ENCODE measurements around the gene B3GNT3. TPM values are rescaled to one million over a fixed set of nuclear protein-coding genes. Genes with fewer than 3 reads are reported as not detected.

Gene B3GNT3, protein sequence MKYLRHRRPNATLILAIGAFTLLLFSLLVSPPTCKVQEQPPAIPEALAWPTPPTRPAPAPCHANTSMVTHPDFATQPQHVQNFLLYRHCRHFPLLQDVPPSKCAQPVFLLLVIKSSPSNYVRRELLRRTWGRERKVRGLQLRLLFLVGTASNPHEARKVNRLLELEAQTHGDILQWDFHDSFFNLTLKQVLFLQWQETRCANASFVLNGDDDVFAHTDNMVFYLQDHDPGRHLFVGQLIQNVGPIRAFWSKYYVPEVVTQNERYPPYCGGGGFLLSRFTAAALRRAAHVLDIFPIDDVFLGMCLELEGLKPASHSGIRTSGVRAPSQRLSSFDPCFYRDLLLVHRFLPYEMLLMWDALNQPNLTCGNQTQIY
- under 1 TPM; 0.33 to 0.84 (median 0.62) TPM for total RNA-seq

DNA sequence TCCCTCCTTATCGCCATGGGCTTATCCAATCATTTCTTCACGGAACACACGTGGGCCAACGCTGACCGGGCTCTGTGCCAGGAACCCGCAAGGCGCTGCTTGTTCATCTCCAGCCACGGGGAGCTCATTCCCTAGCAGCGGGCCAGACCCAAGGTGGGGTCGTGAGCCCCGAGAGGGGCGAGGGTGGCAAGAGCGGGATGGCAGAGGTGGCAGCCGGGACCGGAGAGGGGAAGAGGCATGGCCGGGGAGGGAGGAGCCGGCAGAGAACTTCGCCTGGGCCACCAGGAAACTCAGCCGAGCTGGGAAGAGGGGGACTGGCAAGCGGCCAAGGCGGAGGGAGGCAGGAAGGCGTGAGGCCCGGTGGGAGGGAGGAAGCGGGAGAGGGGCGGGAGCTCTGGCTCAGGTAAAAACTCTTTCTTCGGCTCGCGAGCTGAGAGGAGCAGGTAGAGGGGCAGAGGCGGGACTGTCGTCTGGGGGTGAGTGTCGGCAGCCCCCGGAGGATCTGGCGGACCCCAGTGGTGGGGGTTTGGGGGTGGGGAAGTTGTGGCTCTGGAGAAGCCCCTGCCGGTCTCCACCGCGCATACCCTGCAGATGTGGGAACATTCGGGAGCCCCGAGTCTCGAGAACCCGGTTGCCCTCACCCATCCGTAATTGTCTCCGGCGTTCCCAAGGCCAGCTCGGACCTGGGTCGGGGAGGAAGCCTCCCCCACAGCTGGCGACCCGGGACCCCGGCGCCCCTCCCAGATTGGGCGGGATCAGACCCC is at the start of gene B3GNT3:
B3GNT3 (plus strand) TSS at position 408 of the 764 bp plus-strand sequence. CDS start 12,670 bp downstream, outside the sequence.
- peak within 1 kb of the TSS in 2 of 4 donors; percentile 5 to 40 for H3K4me3 ChIP-seq
- intact Hi-C loops (cut with DNase I): no loop called here
- WGBS: 5% methylated on average over 45 of the region's 50 CpGs
- DNase-seq (ENCODE audit: extremely low spot score): no peak
- no peaks in the 10 kb centered on the region for H3K36me3 ChIP-seq
- TF ChIP-seq POLR2A (IDR thresholded peaks at IDR 0.05; ENCODE audit: low read depth) (no peak), POLR2AphosphoS5 (IDR thresholded peaks at IDR 0.05) (no peak), EP300 (IDR thresholded peaks at IDR 0.05) (no peak)
- TF ChIP-seq, protein P1, sequence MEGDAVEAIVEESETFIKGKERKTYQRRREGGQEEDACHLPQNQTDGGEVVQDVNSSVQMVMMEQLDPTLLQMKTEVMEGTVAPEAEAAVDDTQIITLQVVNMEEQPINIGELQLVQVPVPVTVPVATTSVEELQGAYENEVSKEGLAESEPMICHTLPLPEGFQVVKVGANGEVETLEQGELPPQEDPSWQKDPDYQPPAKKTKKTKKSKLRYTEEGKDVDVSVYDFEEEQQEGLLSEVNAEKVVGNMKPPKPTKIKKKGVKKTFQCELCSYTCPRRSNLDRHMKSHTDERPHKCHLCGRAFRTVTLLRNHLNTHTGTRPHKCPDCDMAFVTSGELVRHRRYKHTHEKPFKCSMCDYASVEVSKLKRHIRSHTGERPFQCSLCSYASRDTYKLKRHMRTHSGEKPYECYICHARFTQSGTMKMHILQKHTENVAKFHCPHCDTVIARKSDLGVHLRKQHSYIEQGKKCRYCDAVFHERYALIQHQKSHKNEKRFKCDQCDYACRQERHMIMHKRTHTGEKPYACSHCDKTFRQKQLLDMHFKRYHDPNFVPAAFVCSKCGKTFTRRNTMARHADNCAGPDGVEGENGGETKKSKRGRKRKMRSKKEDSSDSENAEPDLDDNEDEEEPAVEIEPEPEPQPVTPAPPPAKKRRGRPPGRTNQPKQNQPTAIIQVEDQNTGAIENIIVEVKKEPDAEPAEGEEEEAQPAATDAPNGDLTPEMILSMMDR (IDR thresholded peaks at IDR 0.05): no peak
- H3K9me3 ChIP-seq: no peaks in the 10 kb centered on the region
- peaks cover 0 to 10% (median 7%) of the 10 kb centered on the region in 4 donors for H3K4me1 ChIP-seq
- H3K27me3 ChIP-seq: peaks cover 3 to 74% (median 25%) of the 10 kb centered on the region in 4 donors
- H3K27ac ChIP-seq (replicated peaks in 1 of 4): no peak within 1 kb of the TSS

DNA sequence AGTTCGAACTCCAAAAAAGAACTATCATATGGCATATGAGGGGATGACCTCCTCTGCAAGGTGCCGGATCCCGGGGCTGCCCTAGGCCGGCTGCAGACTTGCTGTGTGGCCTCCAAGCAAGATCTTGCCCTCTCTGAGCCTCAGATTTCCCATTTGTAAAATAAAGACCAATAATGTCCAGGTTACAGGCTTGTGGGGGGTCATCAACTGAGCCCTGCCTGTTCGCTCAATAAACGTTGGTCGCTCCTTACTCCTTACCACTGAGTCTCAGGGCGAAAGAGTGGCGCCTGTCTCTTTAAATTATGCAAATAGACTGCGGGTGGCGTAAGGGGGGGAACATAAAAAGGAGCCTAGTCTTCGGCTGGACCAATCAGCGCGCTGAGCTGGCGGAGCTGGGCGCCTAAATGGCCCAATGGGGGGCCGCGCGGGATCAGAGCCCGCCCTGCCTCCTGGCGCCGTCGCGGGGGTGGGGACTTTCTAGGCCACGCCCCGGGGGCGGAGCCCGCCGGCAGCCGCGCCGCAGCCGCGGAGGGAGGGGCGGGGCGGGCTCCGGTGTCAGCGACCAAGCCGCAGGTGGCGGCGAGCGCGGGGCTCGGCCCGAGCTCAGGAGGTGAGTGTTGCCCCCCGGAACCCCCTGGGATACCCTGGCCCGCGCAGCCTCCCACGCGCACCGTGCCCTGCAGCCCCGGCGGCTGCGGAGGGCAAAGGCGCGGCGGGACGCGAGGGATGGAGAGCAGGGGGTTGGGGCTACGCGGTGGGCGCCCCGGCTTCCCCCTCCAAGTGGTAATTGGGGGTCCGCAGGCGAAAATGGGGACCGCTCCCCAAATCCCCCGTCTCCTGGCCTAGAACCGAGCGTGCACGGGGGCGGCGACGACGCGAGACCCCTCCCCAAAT is 47.5 kb upstream of the B3GNT3 start:
- peak overlapping the region; percentile 50 to 64 (median 54) for H3K4me3 ChIP-seq
- H3K36me3 ChIP-seq: no peaks in the 10 kb centered on the region
- WGBS: 15% methylated on average over 26 of the region's 75 CpGs
- H3K27ac ChIP-seq (replicated peaks in 1 of 4): no peak overlapping the region
- intact Hi-C loops (cut with DNase I): no loop called here
- no peaks in the 10 kb centered on the region for H3K27me3 ChIP-seq
- no peaks in the 10 kb centered on the region for H3K9me3 ChIP-seq
- H3K4me1 ChIP-seq: peaks cover 11 to 19% (median 15%) of the 10 kb centered on the region in 4 donors
- peak; percentile 97 for DNase-seq (ENCODE audit: extremely low spot score)
- TF ChIP-seq EP300 (IDR thresholded peaks at IDR 0.05) (no peak), POLR2AphosphoS5 (IDR thresholded peaks at IDR 0.05) (peak in 1 of 2 donors; percentile 53), POLR2A (IDR thresholded peaks at IDR 0.05; ENCODE audit: low read depth) (no peak)
- TF ChIP-seq, protein P1 (IDR thresholded peaks at IDR 0.05): peak in 1 of 3 experiments; percentile 28

DNA sequence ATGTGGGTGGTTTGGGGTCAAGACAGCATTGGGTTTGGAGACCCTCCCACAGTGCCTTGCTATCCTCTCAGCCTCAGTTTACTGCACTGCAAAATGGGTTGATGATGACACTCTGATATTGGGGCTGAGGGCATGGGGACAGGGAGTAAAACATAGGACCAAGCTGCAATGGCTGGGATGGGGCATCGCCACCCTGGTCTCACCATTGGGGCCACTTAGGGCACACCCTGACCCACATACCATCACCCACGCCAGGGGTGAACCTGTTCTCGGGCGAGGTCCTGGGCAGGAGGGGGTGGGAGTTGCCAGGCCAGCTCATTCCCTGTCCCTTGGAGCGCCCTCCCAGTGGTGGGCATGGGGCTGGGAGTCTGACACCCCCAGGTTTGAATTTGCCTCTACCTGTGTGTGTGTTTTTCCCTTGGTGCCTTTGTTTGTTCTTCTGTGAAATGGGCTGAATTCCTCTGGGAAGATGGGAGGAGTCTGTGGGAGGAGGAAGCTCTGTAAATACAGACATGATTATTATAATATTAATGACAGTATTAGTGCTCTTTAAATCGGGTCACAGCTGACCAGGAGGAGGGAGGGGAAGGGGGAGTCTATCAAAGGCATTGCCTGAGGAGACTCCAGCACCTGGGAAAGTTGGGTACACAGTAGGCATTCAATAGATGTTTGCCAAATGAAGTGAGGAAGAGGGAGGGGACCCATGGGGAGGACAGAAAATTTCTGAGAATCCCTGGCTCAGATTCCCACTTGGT is 45.9 kb upstream of the B3GNT3 start:
- peaks cover 11 to 19% (median 15%) of the 10 kb centered on the region in 4 donors for H3K4me1 ChIP-seq
- TF ChIP-seq EP300 (IDR thresholded peaks at IDR 0.05) (no peak), POLR2AphosphoS5 (IDR thresholded peaks at IDR 0.05) (no peak), POLR2A (IDR thresholded peaks at IDR 0.05; ENCODE audit: low read depth) (no peak)
- TF ChIP-seq, protein P1 (IDR thresholded peaks at IDR 0.05): no peak
- DNase-seq (ENCODE audit: extremely low spot score): no peak
- 77% methylated on average over 5 of the region's 6 CpGs for WGBS
- H3K27ac ChIP-seq (replicated peaks in 1 of 4): no peak overlapping the region
- intact Hi-C loops (cut with DNase I): no loop called here
- no peaks in the 10 kb centered on the region for H3K36me3 ChIP-seq
- H3K27me3 ChIP-seq: no peaks in the 10 kb centered on the region
- H3K4me3 ChIP-seq: no peak overlapping the region
- no peaks in the 10 kb centered on the region for H3K9me3 ChIP-seq

DNA sequence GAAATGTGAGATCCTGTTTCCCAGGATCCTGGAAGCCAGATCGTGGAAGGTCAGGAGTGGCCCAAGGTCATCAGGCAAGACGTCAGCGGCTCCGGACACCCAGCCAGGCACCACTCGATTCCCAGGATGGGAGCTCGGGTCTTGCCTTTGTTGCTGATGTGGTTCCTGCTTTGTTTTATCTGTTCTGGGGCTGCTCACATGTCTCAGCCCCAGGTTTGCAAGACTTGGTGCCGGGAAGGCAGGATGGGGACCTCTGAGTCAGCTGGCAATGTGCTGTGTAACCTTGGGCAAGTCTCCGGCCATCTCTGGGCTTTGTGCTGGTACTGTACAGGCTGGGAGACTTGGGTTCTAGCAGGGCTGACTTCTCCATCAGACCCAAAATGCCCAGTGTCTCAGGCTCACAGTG is 45.0 kb upstream of the B3GNT3 start:
- H3K9me3 ChIP-seq: no peaks in the 10 kb centered on the region
- H3K4me1 ChIP-seq: peaks cover 11 to 19% (median 15%) of the 10 kb centered on the region in 4 donors
- no peaks in the 10 kb centered on the region for H3K27me3 ChIP-seq
- H3K36me3 ChIP-seq: no peaks in the 10 kb centered on the region
- intact Hi-C loops (cut with DNase I): no loop called here
- H3K4me3 ChIP-seq: no peak overlapping the region
- WGBS: 32% methylated on average over 8 of the region's 8 CpGs
- TF ChIP-seq POLR2A (IDR thresholded peaks at IDR 0.05; ENCODE audit: low read depth) (no peak), POLR2AphosphoS5 (IDR thresholded peaks at IDR 0.05) (no peak), EP300 (IDR thresholded peaks at IDR 0.05) (no peak)
- TF ChIP-seq, protein P1 (IDR thresholded peaks at IDR 0.05): no peak
- H3K27ac ChIP-seq (replicated peaks in 1 of 4): no peak overlapping the region
- no peak for DNase-seq (ENCODE audit: extremely low spot score)

All from esophagus muscularis mucosa (tissue), 4 donors.